Caco-2 (cell line): ENCODE measurements around the gene LONRF3. TPM values are rescaled to one million over a fixed set of nuclear protein-coding genes. Genes with fewer than 3 reads are reported as not detected.
A peak's percentile ranks its signal among the peaks of the same experiment; 100 is the strongest.

Source experiments
- BruUV-seq: library from RNA; stranded (reverse); fragments of 400-500 nt; replicated peaks from 2 replicates; lab custom pipeline; 2021; lab: Mats Ljungman, UMichigan
- CTCF ChIA-PET: fragments of 300-600 bp; sonication (Branson Sonifier 250); formaldehyde crosslinking; loops from one replicate; lab custom pipeline; 2022; ENCODE audit warnings: antibody characterized with exemption; lab: Charles Lee
- POLR2A ChIA-PET: fragments of 300-600 bp; sonication (Branson Sonifier 250); formaldehyde crosslinking; loops from one replicate; lab custom pipeline; 2022; ENCODE audit warnings: antibody characterized with exemption; lab: Charles Lee
- DNase-seq, 2 experiments: peaks; one replicate each; pipeline versions ENCODE4 v3.0.0 to v3.0.0-alpha.2; 2020 to 2022
- H3K27me3 ChIP-seq: replicated peaks from 2 replicates; pipeline ENCODE4 v1.6.0; 2011; ENCODE audit warnings: low read length; ENCODE audit not compliant: control insufficient read depth, insufficient read depth
- H3K36me3 ChIP-seq: 2 replicates; pipeline ENCODE4 v1.5.1; 2011; ENCODE audit warnings: low read length; ENCODE audit not compliant: control insufficient read depth, insufficient read depth
- H3K4me1 ChIP-seq: fragments of 250-450 bp; sonication (Bioruptor Pico); 2 replicates; pipeline ENCODE4 v1.5.1; 2020; ENCODE audit warnings: mild to moderate bottlenecking
- H3K4me3 ChIP-seq: 2 replicates; pipeline ENCODE4 v1.5.1; 2011; ENCODE audit warnings: low read depth, mild to moderate bottlenecking, control low read depth, low read length
- H3K9me3 ChIP-seq: fragments of 250-450 bp; sonication (Bioruptor Pico); 2 replicates; pipeline ENCODE4 v1.5.1; 2020; ENCODE audit warnings: mild to moderate bottlenecking, moderate library complexity
- H3K27ac Mint-ChIP-seq: one replicate; pipeline ENCODE4 v1.8.0; 2022; ENCODE audit warnings: mixed read lengths; ENCODE audit not compliant: unreplicated experiment
- H3K27me3 Mint-ChIP-seq: one replicate; pipeline ENCODE4 v1.8.0; 2022; ENCODE audit warnings: mixed read lengths; ENCODE audit not compliant: insufficient read depth, unreplicated experiment
- H3K36me3 Mint-ChIP-seq: one replicate; pipeline ENCODE4 v1.8.0; 2022; ENCODE audit warnings: mild to moderate bottlenecking, mixed read lengths; ENCODE audit not compliant: insufficient read depth, unreplicated experiment
- H3K4me1 Mint-ChIP-seq: one replicate; pipeline ENCODE4 v1.8.0; 2022; ENCODE audit warnings: low read depth, mixed read lengths; ENCODE audit not compliant: unreplicated experiment
- H3K4me3 Mint-ChIP-seq: one replicate; pipeline ENCODE4 v1.8.0; 2022; ENCODE audit warnings: mild to moderate bottlenecking, moderate library complexity, mixed read lengths; ENCODE audit not compliant: unreplicated experiment
- H3K9me3 Mint-ChIP-seq: one replicate; pipeline ENCODE4 v1.8.0; 2022; ENCODE audit warnings: mixed read lengths; ENCODE audit not compliant: unreplicated experiment
- intact Hi-C: fragments of 100-400 bp; cut with micrococcal nuclease; formaldehyde crosslinking; loops from one replicate; pipeline ENCODE4 v1.10.0; 2022; ENCODE audit not compliant: unreplicated experiment
- total RNA-seq: library from RNA; stranded (reverse); gene quantifications from 2 replicates; pipeline ENCODE4 v1.2.3, GENCODE V29; 2022
- TF ChIP-seq, protein P1 (sequence below), 2 experiments: fragments of 200-600 bp in 1 of 2; IDR thresholded peaks; 1 replicate in 1 of 2; 2 replicates in 1 of 2; pipeline versions ENCODE4 v1.5.1 to v1.8.0; 2011 to 2022; ENCODE audit warnings: antibody characterized with exemption in 1 of 2, control low read depth in 1 of 2, inconsistent platforms in 1 of 2, low read depth in 1 of 2, low read length in 1 of 2, mild to moderate bottlenecking in 1 of 2, moderate library complexity in 1 of 2; ENCODE audit not compliant: insufficient read depth in 1 of 2, severe bottlenecking in 1 of 2, unreplicated experiment in 1 of 2

LONRF3 gene
- total RNA-seq, 1 experiment from 2014 or later = 0.84 TPM

DNA sequence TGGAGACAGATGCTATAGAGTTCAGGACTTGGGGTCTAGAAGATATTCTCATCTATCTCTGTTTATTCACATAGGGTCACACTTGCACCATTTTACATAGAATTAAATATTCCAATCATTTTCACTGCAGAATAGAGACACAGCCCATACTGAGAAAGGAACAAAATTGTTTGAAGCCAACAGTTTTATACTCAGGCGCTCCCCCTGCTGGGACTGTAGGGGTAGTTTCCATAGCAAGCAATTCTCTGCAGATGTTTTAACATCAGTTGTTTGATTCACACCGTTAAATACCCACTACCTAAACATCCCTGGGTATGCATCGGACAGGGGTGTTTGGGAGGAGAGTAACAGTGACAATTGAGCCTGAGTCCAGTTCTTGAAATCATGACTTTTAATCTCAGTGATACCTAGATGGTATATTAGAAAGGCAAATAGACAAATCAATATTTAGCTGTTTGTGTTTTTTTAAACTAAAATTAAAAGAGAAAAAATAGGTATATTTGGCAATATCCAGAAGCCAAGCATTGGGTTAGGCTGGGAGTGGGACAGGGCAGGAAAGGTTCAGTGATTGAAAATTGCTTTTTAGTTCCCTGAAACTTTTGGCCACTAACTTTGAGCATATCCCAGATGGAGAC lies 33.8 kb downstream of the LONRF3 start:
- Mint-ChIP-seq H3K4me1 (no peaks in the 10 kb centered on the region), H3K27me3 (no peaks in the 10 kb centered on the region), H3K36me3 (no peaks in the 10 kb centered on the region), H3K4me3 (no peak overlapping the region), H3K9me3 (no peaks in the 10 kb centered on the region), H3K27ac (no peak overlapping the region)
- H3K9me3 ChIP-seq = no peaks in the 10 kb centered on the region
- TF ChIP-seq, protein P1, sequence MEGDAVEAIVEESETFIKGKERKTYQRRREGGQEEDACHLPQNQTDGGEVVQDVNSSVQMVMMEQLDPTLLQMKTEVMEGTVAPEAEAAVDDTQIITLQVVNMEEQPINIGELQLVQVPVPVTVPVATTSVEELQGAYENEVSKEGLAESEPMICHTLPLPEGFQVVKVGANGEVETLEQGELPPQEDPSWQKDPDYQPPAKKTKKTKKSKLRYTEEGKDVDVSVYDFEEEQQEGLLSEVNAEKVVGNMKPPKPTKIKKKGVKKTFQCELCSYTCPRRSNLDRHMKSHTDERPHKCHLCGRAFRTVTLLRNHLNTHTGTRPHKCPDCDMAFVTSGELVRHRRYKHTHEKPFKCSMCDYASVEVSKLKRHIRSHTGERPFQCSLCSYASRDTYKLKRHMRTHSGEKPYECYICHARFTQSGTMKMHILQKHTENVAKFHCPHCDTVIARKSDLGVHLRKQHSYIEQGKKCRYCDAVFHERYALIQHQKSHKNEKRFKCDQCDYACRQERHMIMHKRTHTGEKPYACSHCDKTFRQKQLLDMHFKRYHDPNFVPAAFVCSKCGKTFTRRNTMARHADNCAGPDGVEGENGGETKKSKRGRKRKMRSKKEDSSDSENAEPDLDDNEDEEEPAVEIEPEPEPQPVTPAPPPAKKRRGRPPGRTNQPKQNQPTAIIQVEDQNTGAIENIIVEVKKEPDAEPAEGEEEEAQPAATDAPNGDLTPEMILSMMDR (IDR thresholded peaks at IDR 0.05; ENCODE audit: insufficient read depth in 1 of 2, low read depth in 1 of 2, low read length in 1 of 2, severe bottlenecking in 1 of 2, unreplicated experiment in 1 of 2) = peak; percentile 31 to 58
- BruUV-seq = no TSS peak
- H3K27me3 ChIP-seq = no peaks in the 10 kb centered on the region
- no peaks in the 10 kb centered on the region for H3K36me3 ChIP-seq
- CTCF ChIA-PET = no interaction called here
- peak in 1 of 2 experiments; percentile 32 for DNase-seq
- peaks cover 6% of the 10 kb centered on the region; the same call in 1 of the 2 replicates for H3K4me1 ChIP-seq
- POLR2A ChIA-PET = no interaction called here
- intact Hi-C loops = loop anchor here (1.0 to 5.0 kb wide), 2 partner anchors 34 to 161 kb away; no protein-coding TSS in a partner anchor
- no peak overlapping the region for H3K4me3 ChIP-seq

DNA sequence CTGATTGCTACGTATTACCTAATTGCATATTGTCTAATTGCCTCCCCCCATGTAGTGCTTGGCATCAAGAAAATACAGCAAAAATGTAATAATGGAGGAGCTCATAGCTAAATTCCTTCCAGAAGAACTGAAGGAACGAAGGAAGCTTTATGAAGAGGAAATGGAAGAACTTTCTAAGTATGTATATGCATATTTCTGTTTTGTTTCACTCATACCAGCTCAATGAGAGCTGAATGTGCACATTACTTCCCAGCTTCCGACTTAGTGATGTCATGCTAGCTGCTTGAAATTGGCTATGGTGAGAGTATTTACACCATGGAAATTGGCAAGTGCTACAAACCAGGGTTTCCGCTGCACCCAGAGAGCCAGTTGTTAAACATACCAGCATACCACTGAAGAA lies 34.7 kb downstream of the LONRF3 start:
- H3K9me3 Mint-ChIP-seq = no peaks in the 10 kb centered on the region
- no peaks in the 10 kb centered on the region for H3K27me3 ChIP-seq
- no peaks in the 10 kb centered on the region for H3K4me1 Mint-ChIP-seq

DNA sequence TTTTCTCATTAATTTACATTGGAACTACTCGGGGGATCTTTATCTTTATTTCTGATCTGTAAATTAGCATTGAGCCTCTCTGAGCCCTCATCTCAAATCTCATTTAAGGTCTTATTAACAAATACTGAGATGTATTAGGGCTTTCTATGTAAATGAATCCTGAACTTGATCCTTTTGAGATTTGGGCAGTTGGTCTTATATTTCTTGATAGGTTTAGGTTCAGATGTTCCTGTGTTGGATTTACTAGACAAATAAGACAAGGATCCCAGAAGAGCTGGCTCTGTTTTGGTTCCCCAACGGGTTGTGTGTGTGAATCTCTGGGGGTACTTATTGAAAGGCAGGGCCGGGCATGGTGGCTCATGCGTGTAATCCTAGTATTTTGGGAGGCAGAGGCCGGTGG lies 36.1 kb downstream of the LONRF3 start:
- Mint-ChIP-seq H3K4me3 (no peak overlapping the region), H3K36me3 (no peaks in the 10 kb centered on the region), H3K4me1 (no peaks in the 10 kb centered on the region), H3K27ac (no peak overlapping the region), H3K9me3 (no peaks in the 10 kb centered on the region), H3K27me3 (peaks cover 3% of the 10 kb centered on the region)
- TF ChIP-seq, protein P1 (IDR thresholded peaks at IDR 0.05; ENCODE audit: insufficient read depth in 1 of 2, low read depth in 1 of 2, low read length in 1 of 2, severe bottlenecking in 1 of 2, unreplicated experiment in 1 of 2) = no peak
- Histone ChIP-seq H3K27me3 (no peaks in the 10 kb centered on the region), H3K4me1 (peaks cover 6% of the 10 kb centered on the region; the same call in 1 of the 2 replicates), H3K36me3 (no peaks in the 10 kb centered on the region), H3K4me3 (no peak overlapping the region), H3K9me3 (no peaks in the 10 kb centered on the region)
- no TSS peak for BruUV-seq
- intact Hi-C loops = no loop called here
- no peak for DNase-seq
- POLR2A ChIA-PET = no interaction called here
- CTCF ChIA-PET = no interaction called here

More for the DNA sequence above, 34.7 kb downstream of the LONRF3 start:
- Mint-ChIP-seq H3K27ac (no peak overlapping the region), H3K4me3 (no peak overlapping the region), H3K36me3 (no peaks in the 10 kb centered on the region), H3K27me3 (no peaks in the 10 kb centered on the region)
- Histone ChIP-seq H3K9me3 (no peaks in the 10 kb centered on the region), H3K36me3 (no peaks in the 10 kb centered on the region), H3K4me1 (peaks cover 6% of the 10 kb centered on the region; the same call in 1 of the 2 replicates), H3K4me3 (no peak overlapping the region)
- DNase-seq = no peak
- BruUV-seq = no TSS peak
- TF ChIP-seq, protein P1 (IDR thresholded peaks at IDR 0.05; ENCODE audit: insufficient read depth in 1 of 2, low read depth in 1 of 2, low read length in 1 of 2, severe bottlenecking in 1 of 2, unreplicated experiment in 1 of 2) = no peak
- ChIA-PET CTCF (no interaction called here), POLR2A (no interaction called here)
- intact Hi-C loops = loop anchor here (5.0 kb wide), 1 partner anchor 33 kb away; no protein-coding TSS in a partner anchor
